Right kidney (tissue), 1 donor: ENCODE measurements around the gene FAM117B.
"Not testable (repeated sequence)": the region's sequence is repeated elsewhere in the genome, so short reads cannot be mapped to it uniquely, and the experiment has no call there.

Source experiments
- DNase-seq: peaks from one replicate; pipeline ENCODE4 v3.0.0-alpha.2; 2016

FAM117B gene

GRCh38 chr2:202700075-202700901 lies 65.5 kb downstream of the FAM117B start:
- no peak for DNase-seq

GRCh38 chr2:202703091-202703490 lies 68.3 kb downstream of the FAM117B start:
- no peak for DNase-seq

GRCh38 chr2:202704248-202704647 lies 69.5 kb downstream of the FAM117B start:
- DNase-seq: no peak

GRCh38 chr2:202705446-202706020 lies 70.8 kb downstream of the FAM117B start:
- DNase-seq: no peak

- DNase-seq: not testable (repeated sequence)
Observed at GRCh38 chr2:202714971-202715935, 80.5 kb downstream of the FAM117B start.

- no peak for DNase-seq
Observed at GRCh38 chr2:202716114-202716718, 81.4 kb downstream of the FAM117B start.

- no peak for DNase-seq
Observed at GRCh38 chr2:202716953-202717597, 82.3 kb downstream of the FAM117B start.

GRCh38 chr2:202717598-202718310 lies 83.0 kb downstream of the FAM117B start:
- DNase-seq: no peak

- DNase-seq: no peak
Observed at GRCh38 chr2:202718614-202719013, 83.8 kb downstream of the FAM117B start.

GRCh38 chr2:202720226-202720625 lies 85.5 kb downstream of the FAM117B start:
- DNase-seq: no peak

- DNase-seq: peak; percentile 13
Observed at GRCh38 chr2:202721621-202722020, 86.9 kb downstream of the FAM117B start.

- no peak for DNase-seq
Observed at GRCh38 chr2:202723746-202724145, 89.0 kb downstream of the FAM117B start.

- no peak for DNase-seq
Observed at GRCh38 chr2:202726070-202726469, 91.3 kb downstream of the FAM117B start.

- no peak for DNase-seq
Observed at GRCh38 chr2:202736826-202737225, 102.1 kb downstream of the FAM117B start.

- DNase-seq: no peak
Observed at GRCh38 chr2:202743613-202744012, 108.8 kb downstream of the FAM117B start.

GRCh38 chr2:202749477-202749876 lies 114.7 kb downstream of the FAM117B start:
- no peak for DNase-seq

- no peak for DNase-seq
Observed at GRCh38 chr2:202750763-202751427, 116.1 kb downstream of the FAM117B start.

- no peak for DNase-seq
Observed at GRCh38 chr2:202752071-202752470, 117.3 kb downstream of the FAM117B start.

- DNase-seq: no peak
Observed at GRCh38 chr2:202754936-202755335, 120.2 kb downstream of the FAM117B start.

- DNase-seq: no peak
Observed at GRCh38 chr2:202756598-202756997, 121.8 kb downstream of the FAM117B start.

- DNase-seq: no peak
Observed at GRCh38 chr2:202757339-202757738, 122.6 kb downstream of the FAM117B start.
